ENCODE data around the gene SIGLEC8.
"Not testable (repeated sequence)": the region's sequence is repeated elsewhere in the genome, so short reads cannot be mapped to it uniquely, and the experiment has no call there.

The SIGLEC8 gene

DNA sequence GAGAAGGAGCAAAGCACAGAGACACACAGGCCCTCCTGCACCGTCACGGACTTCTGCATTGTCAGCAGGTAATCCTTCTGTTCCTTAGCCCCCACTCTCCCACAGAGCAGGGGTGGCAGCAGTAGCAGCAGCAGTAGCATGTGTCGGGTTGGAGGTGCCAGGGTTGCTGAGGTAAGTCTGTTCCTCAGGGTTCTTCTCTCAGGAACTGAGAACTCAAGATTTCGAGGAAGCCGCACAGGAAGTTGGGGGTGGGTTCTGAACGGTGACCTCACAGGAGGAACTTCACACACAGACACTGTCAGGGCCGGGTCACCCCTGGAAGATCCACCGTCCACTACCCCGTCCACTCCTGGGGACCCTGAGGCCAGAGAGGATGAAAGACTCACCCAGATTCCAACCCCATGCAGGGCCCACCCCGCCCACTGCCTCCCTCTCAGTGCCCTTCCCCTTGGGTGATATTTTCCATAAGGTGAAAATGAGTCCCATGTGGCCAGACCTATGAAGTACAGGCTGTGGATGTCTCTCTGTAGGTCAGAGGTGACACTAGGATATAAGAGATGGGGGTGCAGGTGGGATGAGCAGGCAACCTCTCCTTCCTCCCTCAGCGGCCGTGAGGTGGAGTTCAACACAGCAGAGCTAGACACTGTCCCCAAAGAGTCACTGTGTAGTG is 43.5 kb upstream of the SIGLEC8 start, which contains the start of gene SIGLEC12:
Gene SIGLEC12 (minus strand): TSS at position 207 of the 670 bp plus-strand sequence. CDS start 67 bp downstream, at position 140.
- in situ Hi-C loops (cut with MboI; ENCODE audit: low pct_unique_long_range_greater_than_20kb, low sequenced_read_pairs, unreplicated experiment), result no loop called here
- TF ChIP-seq, protein P1, sequence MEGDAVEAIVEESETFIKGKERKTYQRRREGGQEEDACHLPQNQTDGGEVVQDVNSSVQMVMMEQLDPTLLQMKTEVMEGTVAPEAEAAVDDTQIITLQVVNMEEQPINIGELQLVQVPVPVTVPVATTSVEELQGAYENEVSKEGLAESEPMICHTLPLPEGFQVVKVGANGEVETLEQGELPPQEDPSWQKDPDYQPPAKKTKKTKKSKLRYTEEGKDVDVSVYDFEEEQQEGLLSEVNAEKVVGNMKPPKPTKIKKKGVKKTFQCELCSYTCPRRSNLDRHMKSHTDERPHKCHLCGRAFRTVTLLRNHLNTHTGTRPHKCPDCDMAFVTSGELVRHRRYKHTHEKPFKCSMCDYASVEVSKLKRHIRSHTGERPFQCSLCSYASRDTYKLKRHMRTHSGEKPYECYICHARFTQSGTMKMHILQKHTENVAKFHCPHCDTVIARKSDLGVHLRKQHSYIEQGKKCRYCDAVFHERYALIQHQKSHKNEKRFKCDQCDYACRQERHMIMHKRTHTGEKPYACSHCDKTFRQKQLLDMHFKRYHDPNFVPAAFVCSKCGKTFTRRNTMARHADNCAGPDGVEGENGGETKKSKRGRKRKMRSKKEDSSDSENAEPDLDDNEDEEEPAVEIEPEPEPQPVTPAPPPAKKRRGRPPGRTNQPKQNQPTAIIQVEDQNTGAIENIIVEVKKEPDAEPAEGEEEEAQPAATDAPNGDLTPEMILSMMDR (IDR thresholded peaks at IDR 0.05; ENCODE audit: extremely low read depth, insufficient read depth, missing control alignments), result no peak
- DNase-seq (ENCODE audit: low spot score), result no peak

GRCh38 chr19:51500931-51501330 is 42.7 kb upstream of the SIGLEC8 start:
- DNase-seq (ENCODE audit: low spot score); in situ Hi-C loops (cut with MboI; ENCODE audit: low pct_unique_long_range_greater_than_20kb, low sequenced_read_pairs, unreplicated experiment): not testable (repeated sequence)

GRCh38 chr19:51497666-51498065 is 39.4 kb upstream of the SIGLEC8 start:
- TF ChIP-seq, protein P1 (IDR thresholded peaks at IDR 0.05; ENCODE audit: extremely low read depth, insufficient read depth, missing control alignments), result no peak
- DNase-seq (ENCODE audit: low spot score), result no peak
- in situ Hi-C loops (cut with MboI; ENCODE audit: low pct_unique_long_range_greater_than_20kb, low sequenced_read_pairs, unreplicated experiment), result no loop called here

GRCh38 chr19:51493776-51494175 is 35.5 kb upstream of the SIGLEC8 start:
- in situ Hi-C loops (cut with MboI; ENCODE audit: low pct_unique_long_range_greater_than_20kb, low sequenced_read_pairs, unreplicated experiment), result no loop called here
- no peak for DNase-seq (ENCODE audit: low spot score)

DNA sequence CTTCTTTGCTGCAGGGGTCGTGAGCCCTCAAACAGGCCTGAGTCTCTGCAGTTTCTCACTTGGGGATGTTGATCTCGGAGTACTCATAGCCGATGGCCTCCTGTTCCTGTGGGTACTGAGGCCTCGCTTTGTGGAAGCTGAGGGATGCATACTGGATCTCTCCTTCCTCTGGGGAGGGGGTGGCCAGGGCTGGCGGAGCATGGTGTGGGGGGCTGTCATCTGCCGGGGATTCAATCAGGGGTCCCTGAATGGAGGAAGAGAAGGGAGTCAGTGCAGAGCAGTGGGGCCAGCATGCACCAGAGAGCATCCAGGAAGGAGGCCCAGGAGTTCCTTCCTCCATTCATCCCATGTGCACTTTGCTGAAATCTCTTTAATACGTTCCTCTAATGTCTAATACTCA is 33.3 kb upstream of the SIGLEC8 start:
- in situ Hi-C loops (cut with MboI; ENCODE audit: low pct_unique_long_range_greater_than_20kb, low sequenced_read_pairs, unreplicated experiment), result no loop called here
- TF ChIP-seq, protein P1 (IDR thresholded peaks at IDR 0.05; ENCODE audit: extremely low read depth, insufficient read depth, missing control alignments), result no peak
- no peak for DNase-seq (ENCODE audit: low spot score)

More at GRCh38 chr19:51493776-51494175, 35.5 kb upstream of the SIGLEC8 start:
- TF ChIP-seq, protein P1 (IDR thresholded peaks at IDR 0.05; ENCODE audit: extremely low read depth, insufficient read depth, missing control alignments), result no peak

DNA sequence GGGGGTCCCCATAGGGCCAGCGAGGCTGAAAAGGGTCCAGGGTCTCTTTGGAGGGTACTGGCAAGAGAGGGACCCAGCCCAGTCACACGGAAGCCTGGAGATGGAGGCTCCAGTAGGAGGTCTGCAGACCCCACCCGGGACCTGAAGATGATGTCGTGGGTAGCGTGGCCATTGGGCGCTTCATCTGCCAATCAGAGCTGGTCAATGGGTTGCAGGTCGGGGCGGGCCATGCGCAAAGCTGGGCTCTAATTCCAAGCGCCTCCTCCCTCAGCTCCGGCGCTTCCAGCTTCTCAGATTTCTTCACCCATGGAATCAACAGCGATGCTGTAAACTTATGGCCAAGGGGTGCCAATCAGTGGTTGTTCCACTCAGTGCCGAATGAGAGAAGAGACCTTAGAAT is 32.4 kb upstream of the SIGLEC8 start:
- in situ Hi-C loops (cut with MboI; ENCODE audit: low pct_unique_long_range_greater_than_20kb, low sequenced_read_pairs, unreplicated experiment), result no loop called here
- no peak for DNase-seq (ENCODE audit: low spot score)
- TF ChIP-seq, protein P1 (IDR thresholded peaks at IDR 0.05; ENCODE audit: extremely low read depth, insufficient read depth, missing control alignments), result no peak

GRCh38 chr19:51489113-51489512 is 30.9 kb upstream of the SIGLEC8 start:
- TF ChIP-seq, protein P1 (IDR thresholded peaks at IDR 0.05; ENCODE audit: extremely low read depth, insufficient read depth, missing control alignments), result no peak
- DNase-seq (ENCODE audit: low spot score), result no peak
- in situ Hi-C loops (cut with MboI; ENCODE audit: low pct_unique_long_range_greater_than_20kb, low sequenced_read_pairs, unreplicated experiment), result no loop called here
